Stimulated activated CD8-positive, alpha-beta memory T cell treated with anti-CD3 and anti-CD28 coated beads, Interleukin-7, amount 100 ng/mL, for 48 hours (primary cell): ENCODE results near the gene SERPINB6.

Source experiments
- DNase-seq, 2 donors: peaks; one replicate each; pipeline ENCODE4 v3.0.0-alpha.2; 2020; ENCODE audit warnings: low read depth in 1 of 2; ENCODE audit errors: extremely low read depth in 1 of 2

SERPINB6 gene

GRCh38 chr6:2999618-3000557 is 28.5 kb upstream of the SERPINB6 start, which contains the start of gene NQO2:
TSS of gene NQO2 (plus strand) at chr6:2999894. CDS start at chr6:3006553, 6,659 bp downstream.
- DNase-seq, result peak; percentile 80 to 88

GRCh38 chr6:2998998-2999617 is 27.7 kb upstream of the SERPINB6 start:
- DNase-seq, result peak in 1 of 2 donors; percentile 63

GRCh38 chr6:2998249-2998997 is 27.1 kb upstream of the SERPINB6 start:
- DNase-seq, result peak in 1 of 2 donors; percentile 15

- DNase-seq, result no peak
Measured at GRCh38 chr6:2993755-2994317, 22.5 kb upstream of the SERPINB6 start.

- no peak for DNase-seq
Measured at GRCh38 chr6:2992330-2992979, 21.1 kb upstream of the SERPINB6 start.

- no peak for DNase-seq
Measured at GRCh38 chr6:2990932-2991506, 19.7 kb upstream of the SERPINB6 start.

- no peak for DNase-seq
Measured at GRCh38 chr6:2990248-2990931, 19.0 kb upstream of the SERPINB6 start.

- DNase-seq, result peak; percentile 37 to 66
Measured at GRCh38 chr6:2989332-2990247, 18.2 kb upstream of the SERPINB6 start.

- DNase-seq, result peak; percentile 63 to 69
Measured at GRCh38 chr6:2988426-2989331, 17.3 kb upstream of the SERPINB6 start.

- DNase-seq, result no peak
Measured at GRCh38 chr6:2988094-2988425, 16.7 kb upstream of the SERPINB6 start.

- DNase-seq, result no peak
Measured at GRCh38 chr6:2986722-2987221, 15.4 kb upstream of the SERPINB6 start.

- no peak for DNase-seq
Measured at GRCh38 chr6:2984738-2985406, 13.5 kb upstream of the SERPINB6 start.

GRCh38 chr6:2982426-2983117 is 11.2 kb upstream of the SERPINB6 start:
- no peak for DNase-seq

- DNase-seq, result no peak
Measured at GRCh38 chr6:2980465-2980855, 9.1 kb upstream of the SERPINB6 start.

GRCh38 chr6:2979819-2980464 is 8.6 kb upstream of the SERPINB6 start:
- DNase-seq, result no peak

GRCh38 chr6:2978923-2979322 is 7.6 kb upstream of the SERPINB6 start:
- DNase-seq, result no peak
